GM12874 (cell line): ENCODE data around the gene SLC35F1.

Source experiments
- TF ChIP-seq, protein P1 (sequence below): IDR thresholded peaks from 2 replicates; pipeline ENCODE4 v1.5.1; 2011; ENCODE audit warnings: low read depth, mild to moderate bottlenecking, control low read depth, low read length, moderate library complexity; ENCODE audit not compliant: insufficient read depth

The SLC35F1 gene

DNA sequence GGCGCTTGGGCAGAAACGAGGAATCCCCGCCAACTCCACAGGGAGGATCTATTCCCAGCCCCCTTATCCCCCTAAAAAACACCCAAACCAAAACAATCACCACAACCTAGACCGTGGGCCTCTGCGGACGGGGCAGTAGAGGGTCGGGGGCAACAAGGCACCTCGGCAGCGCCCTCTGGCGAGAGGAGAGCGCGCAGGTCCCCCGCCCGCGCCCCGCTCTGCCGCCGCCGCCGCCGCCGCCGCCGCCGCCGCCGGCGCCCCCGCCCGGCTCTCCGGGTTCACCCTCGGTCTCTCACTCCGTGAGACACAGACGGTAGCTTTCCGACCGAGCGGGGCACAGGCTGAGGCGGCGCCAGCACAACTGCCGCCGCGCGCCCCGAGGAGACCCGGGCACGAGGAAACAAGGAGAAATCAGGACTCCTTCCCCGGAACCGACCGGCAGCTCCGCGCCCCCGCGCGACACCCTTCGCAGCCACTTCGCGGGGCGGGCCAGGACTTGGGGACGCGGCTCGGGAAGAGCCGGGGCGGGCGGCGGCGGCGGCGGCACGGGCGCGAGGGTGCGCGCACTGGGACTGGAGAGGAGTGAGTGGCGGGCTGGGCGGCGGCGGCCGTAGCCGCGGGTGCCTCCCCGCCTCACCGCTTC is at the start of gene SLC35F1:
SLC35F1 (plus strand) TSS at position 307 of the 643 bp plus-strand sequence.
- TF ChIP-seq, protein P1, sequence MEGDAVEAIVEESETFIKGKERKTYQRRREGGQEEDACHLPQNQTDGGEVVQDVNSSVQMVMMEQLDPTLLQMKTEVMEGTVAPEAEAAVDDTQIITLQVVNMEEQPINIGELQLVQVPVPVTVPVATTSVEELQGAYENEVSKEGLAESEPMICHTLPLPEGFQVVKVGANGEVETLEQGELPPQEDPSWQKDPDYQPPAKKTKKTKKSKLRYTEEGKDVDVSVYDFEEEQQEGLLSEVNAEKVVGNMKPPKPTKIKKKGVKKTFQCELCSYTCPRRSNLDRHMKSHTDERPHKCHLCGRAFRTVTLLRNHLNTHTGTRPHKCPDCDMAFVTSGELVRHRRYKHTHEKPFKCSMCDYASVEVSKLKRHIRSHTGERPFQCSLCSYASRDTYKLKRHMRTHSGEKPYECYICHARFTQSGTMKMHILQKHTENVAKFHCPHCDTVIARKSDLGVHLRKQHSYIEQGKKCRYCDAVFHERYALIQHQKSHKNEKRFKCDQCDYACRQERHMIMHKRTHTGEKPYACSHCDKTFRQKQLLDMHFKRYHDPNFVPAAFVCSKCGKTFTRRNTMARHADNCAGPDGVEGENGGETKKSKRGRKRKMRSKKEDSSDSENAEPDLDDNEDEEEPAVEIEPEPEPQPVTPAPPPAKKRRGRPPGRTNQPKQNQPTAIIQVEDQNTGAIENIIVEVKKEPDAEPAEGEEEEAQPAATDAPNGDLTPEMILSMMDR, result peak; percentile 58

DNA sequence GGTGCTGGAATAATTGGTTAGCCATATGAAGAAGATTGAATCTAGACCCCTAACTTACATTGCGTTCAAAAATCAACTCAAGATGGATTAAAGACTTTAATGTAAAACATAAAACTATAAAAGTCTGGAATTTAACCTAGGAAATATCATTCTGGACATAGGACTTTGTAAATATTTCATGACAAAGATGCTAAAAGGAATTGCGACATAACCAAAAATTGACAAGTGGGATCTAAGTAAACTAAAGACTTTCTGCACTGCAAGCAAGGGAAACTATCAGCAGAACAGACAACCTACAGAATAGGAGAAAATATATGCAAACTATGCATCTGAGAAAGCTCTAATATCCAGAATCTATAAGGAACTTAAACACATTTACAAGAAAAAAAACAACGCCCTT is 45.5 kb upstream of the SLC35F1 start:
- TF ChIP-seq, protein P1, result no peak

DNA sequence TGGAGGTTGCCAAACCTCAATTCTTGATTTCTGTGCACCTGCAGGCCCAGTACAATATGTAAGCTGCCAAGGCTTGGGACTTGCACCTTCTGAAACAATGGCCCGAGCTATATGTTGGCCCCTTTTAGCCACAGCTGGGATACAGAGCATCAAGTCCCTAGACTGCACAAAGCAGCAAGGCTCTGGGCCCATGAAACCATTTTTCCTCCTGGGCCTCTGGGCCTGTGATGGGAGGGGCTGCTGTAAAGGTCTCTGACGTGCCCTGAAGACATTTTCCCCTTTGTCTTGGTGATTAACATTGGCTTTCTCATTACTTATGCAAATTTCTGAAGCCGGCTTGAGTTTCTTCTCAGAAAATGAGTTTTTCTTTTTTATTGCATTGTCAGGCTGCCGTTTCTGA is 40.5 kb upstream of the SLC35F1 start:
- TF ChIP-seq, protein P1, result no peak

DNA sequence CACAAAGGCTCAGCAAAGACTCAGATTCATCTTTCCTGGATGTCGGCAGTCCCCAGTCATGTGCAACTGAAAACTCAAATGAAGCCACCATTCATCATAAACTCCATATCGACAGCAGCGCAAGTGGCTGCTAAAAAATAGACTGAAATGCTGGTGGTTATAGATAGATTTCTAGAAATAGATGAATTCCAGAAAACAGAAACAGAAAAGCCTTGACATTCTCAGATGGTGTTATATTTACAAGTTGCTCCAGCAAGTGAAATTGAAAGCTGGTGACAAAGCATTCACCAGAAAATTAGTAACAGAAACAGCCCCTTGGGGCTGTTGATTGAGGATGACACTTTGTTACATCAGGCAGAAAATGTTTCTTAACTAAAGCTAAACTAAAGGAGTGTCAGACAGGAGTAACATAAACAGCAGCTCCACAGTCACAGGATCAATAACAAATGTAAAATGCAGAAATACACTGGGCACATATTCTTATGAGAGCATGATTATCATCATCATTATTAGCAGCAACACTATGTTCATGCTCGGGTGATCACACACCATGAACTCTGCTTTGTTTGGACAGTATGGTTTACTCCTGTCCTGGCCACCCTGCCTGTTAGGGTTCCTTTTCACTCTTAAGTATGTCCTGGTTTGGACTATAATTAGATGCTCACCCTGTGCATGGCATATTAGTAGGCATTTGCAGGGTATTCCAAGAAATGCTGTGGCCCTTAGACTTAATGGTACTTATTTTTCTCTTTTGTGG is 36.4 kb upstream of the SLC35F1 start:
- TF ChIP-seq, protein P1, result no peak

DNA sequence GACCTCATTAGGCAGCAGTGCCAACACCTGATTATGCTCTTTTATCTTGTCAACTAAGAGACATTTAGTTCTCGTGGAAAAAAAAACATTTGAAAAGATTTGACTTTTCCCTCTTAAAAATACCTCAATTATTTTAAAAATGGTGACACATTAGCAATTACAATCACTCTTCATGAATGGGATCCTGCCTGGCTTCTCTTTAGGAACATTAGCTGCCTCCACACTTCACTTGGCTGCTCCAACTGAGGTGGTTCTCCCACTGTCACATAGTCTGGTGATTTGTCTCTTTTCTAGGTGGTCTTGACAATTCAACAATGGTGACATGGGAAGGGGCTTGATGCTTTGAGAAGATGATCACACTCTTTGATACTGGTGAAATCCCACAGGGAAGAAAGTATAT is 26.2 kb upstream of the SLC35F1 start:
- TF ChIP-seq, protein P1, result no peak

DNA sequence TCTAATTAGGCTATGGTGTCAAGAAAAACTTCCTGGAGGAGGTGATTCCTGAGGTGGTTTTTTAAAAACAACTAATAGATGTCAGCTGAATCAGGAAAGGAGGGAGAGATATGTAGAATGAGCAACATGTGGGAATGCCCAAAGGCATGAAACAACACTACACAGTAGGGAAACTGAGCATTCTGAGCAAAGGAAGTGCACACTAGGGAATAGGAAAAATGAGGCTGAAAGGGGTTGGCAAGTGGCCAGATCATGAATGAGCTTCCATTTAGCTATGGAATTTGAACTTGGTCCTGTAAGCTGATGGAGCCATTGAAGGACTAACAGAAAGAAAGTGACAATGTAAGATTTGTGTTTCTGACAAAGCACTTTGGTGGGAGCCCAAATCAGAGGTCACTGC is 16.9 kb upstream of the SLC35F1 start:
- TF ChIP-seq, protein P1, result no peak

DNA sequence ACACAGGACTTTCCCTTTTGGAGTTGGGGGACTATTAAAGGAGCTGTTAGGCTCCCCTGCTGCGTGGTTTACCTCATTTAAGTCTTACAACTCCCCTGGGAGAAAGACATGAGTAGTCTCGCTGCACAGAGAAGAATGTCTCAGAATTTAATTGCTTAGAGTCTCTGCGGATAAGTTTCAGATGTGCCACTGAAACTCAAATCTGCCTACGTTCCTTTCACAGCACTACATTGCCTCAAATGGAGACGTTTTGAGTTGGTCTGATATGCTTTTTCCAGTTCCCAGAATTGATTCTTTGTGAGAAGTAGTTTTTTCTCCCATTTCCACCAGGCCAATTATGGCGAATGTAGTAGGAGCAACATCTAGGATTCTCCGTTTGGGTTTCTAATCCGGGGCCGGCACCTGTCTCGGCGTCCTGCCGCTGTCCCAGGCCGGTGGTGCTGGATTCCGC is 532 bp upstream of the SLC35F1 start:
- TF ChIP-seq, protein P1, result no peak
